WTC11 (cell line): Measurements from ENCODE around the gene DYRK1A. TPM values are rescaled to one million over a fixed set of nuclear protein-coding genes. Genes with fewer than 3 reads are reported as not detected.

Experiments used
- ATAC-seq: fragments of 200-7000 bp; cut with Tn5 transposase; 2 replicates; pipeline ENCODE4 v1.10.0; 2021; ENCODE audit warnings: mild to moderate bottlenecking, moderate library complexity
- CTCF ChIA-PET: fragments of 300-600 bp; sonication (Branson Sonifier 250); formaldehyde crosslinking; loops from one replicate; lab custom pipeline; 2021; ENCODE audit warnings: antibody characterized with exemption; lab: Charles Lee
- POLR2A ChIA-PET: fragments of 350-600 bp; sonication (Branson Sonifier 250); formaldehyde crosslinking; loops from one replicate; lab custom pipeline; 2021; ENCODE audit warnings: antibody characterized with exemption; lab: Charles Lee
- DNase-seq: peaks from one replicate; pipeline ENCODE4 v3.0.0; 2021; ENCODE audit warnings: low spot score
- H3K27ac Mint-ChIP-seq: 2 replicates; pipeline ENCODE4 v1.8.0; 2021; ENCODE audit warnings: mixed read lengths
- H3K27me3 Mint-ChIP-seq: 2 replicates; pipeline ENCODE4 v1.8.0; 2021; ENCODE audit warnings: low read depth, mild to moderate bottlenecking, moderate library complexity, mixed read lengths
- H3K36me3 Mint-ChIP-seq: 2 replicates; pipeline ENCODE4 v1.8.0; 2021; ENCODE audit warnings: mixed read lengths
- H3K4me1 Mint-ChIP-seq: 2 replicates; pipeline ENCODE4 v1.8.0; 2022; ENCODE audit warnings: mixed read lengths
- H3K4me3 Mint-ChIP-seq: 2 replicates; pipeline ENCODE4 v1.8.0; 2021; ENCODE audit warnings: mild to moderate bottlenecking, moderate library complexity, mixed read lengths
- H3K9me3 Mint-ChIP-seq: 2 replicates; pipeline ENCODE4 v1.8.0; 2021; ENCODE audit warnings: mixed read lengths
- ETV6 ChIP-seq: sonication (generic); formaldehyde crosslinking; IDR thresholded peaks from 2 replicates; pipeline ENCODE4 v1.8.1; 2022; ENCODE audit warnings: mild to moderate bottlenecking, missing genetic modification reagents
- FOXJ3 ChIP-seq: sonication (generic); formaldehyde crosslinking; IDR thresholded peaks from 2 replicates; pipeline ENCODE4 v1.9.0; 2021; ENCODE audit warnings: missing genetic modification reagents, mild to moderate bottlenecking, borderline replicate concordance
- MAX ChIP-seq: sonication (generic); formaldehyde crosslinking; IDR thresholded peaks from 2 replicates; pipeline ENCODE4 v1.8.0; 2022; ENCODE audit warnings: mild to moderate bottlenecking, missing genetic modification reagents
- MXD4 ChIP-seq: fragments of 250-450 bp; sonication (Bioruptor Pico); IDR thresholded peaks from 2 replicates; pipeline ENCODE4 v1.8.0; 2021; ENCODE audit warnings: mild to moderate bottlenecking, moderate library complexity, borderline replicate concordance
- NR1H2 ChIP-seq: sonication (generic); formaldehyde crosslinking; IDR thresholded peaks from 2 replicates; pipeline ENCODE4 v1.9.0; 2021; ENCODE audit warnings: mild to moderate bottlenecking, moderate library complexity, missing genetic modification reagents
- NR3C1 ChIP-seq: sonication (generic); formaldehyde crosslinking; conservative IDR thresholded peaks from 2 replicates; pipeline ENCODE4 v1.8.1; 2023; ENCODE audit warnings: low read depth, mild to moderate bottlenecking, missing genetic modification reagents
- OVOL2 ChIP-seq: fragments of 250-450 bp; sonication (Bioruptor Pico); IDR thresholded peaks from 2 replicates; pipeline ENCODE4 v1.9.0; 2021; ENCODE audit warnings: mild to moderate bottlenecking, borderline replicate concordance
- RORB ChIP-seq: fragments of 250-450 bp; sonication (Bioruptor Pico); IDR thresholded peaks from 2 replicates; pipeline ENCODE4 v1.9.0; 2021; ENCODE audit warnings: mild to moderate bottlenecking
- TCF7 ChIP-seq: sonication (generic); formaldehyde crosslinking; IDR thresholded peaks from 2 replicates; pipeline ENCODE4 v1.8.0; 2022; ENCODE audit warnings: mild to moderate bottlenecking, low read depth, missing genetic modification reagents, moderate library complexity
- TEAD4 ChIP-seq: sonication (generic); formaldehyde crosslinking; IDR thresholded peaks from 2 replicates; pipeline ENCODE4 v1.8.0; 2022; ENCODE audit warnings: mild to moderate bottlenecking, missing genetic modification reagents
- ZNF425 ChIP-seq: fragments of 250-450 bp; sonication (Bioruptor Pico); conservative IDR thresholded peaks from 2 replicates; pipeline ENCODE4 v1.9.0; 2021; ENCODE audit warnings: mild to moderate bottlenecking
- total RNA-seq: library from RNA; stranded (reverse); gene quantifications from 3 replicates; pipeline ENCODE4 v1.2.3, GENCODE V29; 2021
- TF ChIP-seq, protein P1 (sequence below): fragments of 250-450 bp; sonication (Bioruptor Pico); IDR thresholded peaks from 2 replicates; pipeline ENCODE4 v1.8.0; 2021; ENCODE audit warnings: mild to moderate bottlenecking
- TF ChIP-seq, protein P2 (sequence below): sonication (generic); formaldehyde crosslinking; IDR thresholded peaks from 2 replicates; pipeline ENCODE4 v1.8.0; 2022; ENCODE audit warnings: missing genetic modification reagents
- TF ChIP-seq, protein P3 (sequence below): sonication (generic); formaldehyde crosslinking; IDR thresholded peaks from 2 replicates; pipeline ENCODE4 v1.8.0; 2023; ENCODE audit warnings: mild to moderate bottlenecking, missing genetic modification reagents
- TF ChIP-seq, protein P4 (sequence below): sonication (generic); formaldehyde crosslinking; IDR thresholded peaks from 2 replicates; pipeline ENCODE4 v1.8.0; 2022; ENCODE audit warnings: mild to moderate bottlenecking, missing genetic modification reagents
- TF ChIP-seq, protein P5 (sequence below): fragments of 250-450 bp; sonication (Bioruptor Pico); IDR thresholded peaks from 2 replicates; pipeline ENCODE4 v1.9.0; 2021; ENCODE audit warnings: mild to moderate bottlenecking, borderline replicate concordance

The DYRK1A gene
- total RNA-seq, 1 experiment from 2014 or later = 56.5 TPM

- no peak for TF ChIP-seq OVOL2 (CRISPR knock-in tag)
- TF ChIP-seq FOXJ3 (CRISPR knock-in tag) = no peak
- TF ChIP-seq, all 79 proteins: peak for 0
Measured at GRCh38 chr21:37431243-37431642, 64.7 kb downstream of the DYRK1A start (continued).

DNA sequence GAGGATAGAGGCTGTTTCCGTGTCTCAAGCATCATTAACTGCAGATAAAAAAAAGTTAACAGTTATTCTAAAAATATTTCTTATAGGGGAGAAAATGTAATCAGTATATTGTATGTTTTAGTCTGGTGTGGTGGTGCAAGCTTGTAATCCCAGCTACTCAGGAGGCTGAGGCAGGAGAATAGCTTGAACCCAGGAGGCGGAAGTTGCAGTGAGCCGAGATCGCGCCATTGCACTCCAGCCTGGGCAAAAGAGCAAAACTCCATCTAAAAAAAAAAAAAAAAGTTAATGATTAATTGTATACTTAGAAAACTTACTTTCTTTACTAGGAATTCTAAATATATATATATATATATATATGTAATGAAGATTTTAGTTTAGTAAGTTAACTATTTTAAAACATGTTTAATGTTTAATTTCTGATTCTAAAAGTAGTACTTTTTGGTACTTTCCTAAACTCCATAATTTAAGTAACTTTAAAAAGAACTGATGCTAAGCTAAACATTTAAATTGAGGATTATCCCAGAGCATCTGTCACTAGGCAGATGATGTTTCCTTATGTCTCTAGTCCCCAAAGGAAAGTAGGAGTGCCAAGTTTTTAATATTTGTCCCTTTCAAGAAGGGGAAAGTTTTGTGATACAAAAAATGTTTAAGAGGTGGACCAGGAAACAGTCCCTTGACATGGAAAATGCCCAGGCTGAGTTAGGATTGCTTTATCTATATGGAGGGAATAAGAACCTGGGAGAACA lies 66.3 kb downstream of the DYRK1A start:
- peaks cover 59% of the 10 kb centered on the region for H3K4me1 Mint-ChIP-seq
- no peak overlapping the region for H3K4me3 Mint-ChIP-seq
- no peak for TF ChIP-seq RORB
- TF ChIP-seq NR3C1 (CRISPR knock-in tag) = no peak
- no peak for TF ChIP-seq ETV6
- TF ChIP-seq, protein P1, sequence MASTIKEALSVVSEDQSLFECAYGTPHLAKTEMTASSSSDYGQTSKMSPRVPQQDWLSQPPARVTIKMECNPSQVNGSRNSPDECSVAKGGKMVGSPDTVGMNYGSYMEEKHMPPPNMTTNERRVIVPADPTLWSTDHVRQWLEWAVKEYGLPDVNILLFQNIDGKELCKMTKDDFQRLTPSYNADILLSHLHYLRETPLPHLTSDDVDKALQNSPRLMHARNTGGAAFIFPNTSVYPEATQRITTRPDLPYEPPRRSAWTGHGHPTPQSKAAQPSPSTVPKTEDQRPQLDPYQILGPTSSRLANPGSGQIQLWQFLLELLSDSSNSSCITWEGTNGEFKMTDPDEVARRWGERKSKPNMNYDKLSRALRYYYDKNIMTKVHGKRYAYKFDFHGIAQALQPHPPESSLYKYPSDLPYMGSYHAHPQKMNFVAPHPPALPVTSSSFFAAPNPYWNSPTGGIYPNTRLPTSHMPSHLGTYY (CRISPR knock-in tag) = no peak
- TF ChIP-seq, protein P2, sequence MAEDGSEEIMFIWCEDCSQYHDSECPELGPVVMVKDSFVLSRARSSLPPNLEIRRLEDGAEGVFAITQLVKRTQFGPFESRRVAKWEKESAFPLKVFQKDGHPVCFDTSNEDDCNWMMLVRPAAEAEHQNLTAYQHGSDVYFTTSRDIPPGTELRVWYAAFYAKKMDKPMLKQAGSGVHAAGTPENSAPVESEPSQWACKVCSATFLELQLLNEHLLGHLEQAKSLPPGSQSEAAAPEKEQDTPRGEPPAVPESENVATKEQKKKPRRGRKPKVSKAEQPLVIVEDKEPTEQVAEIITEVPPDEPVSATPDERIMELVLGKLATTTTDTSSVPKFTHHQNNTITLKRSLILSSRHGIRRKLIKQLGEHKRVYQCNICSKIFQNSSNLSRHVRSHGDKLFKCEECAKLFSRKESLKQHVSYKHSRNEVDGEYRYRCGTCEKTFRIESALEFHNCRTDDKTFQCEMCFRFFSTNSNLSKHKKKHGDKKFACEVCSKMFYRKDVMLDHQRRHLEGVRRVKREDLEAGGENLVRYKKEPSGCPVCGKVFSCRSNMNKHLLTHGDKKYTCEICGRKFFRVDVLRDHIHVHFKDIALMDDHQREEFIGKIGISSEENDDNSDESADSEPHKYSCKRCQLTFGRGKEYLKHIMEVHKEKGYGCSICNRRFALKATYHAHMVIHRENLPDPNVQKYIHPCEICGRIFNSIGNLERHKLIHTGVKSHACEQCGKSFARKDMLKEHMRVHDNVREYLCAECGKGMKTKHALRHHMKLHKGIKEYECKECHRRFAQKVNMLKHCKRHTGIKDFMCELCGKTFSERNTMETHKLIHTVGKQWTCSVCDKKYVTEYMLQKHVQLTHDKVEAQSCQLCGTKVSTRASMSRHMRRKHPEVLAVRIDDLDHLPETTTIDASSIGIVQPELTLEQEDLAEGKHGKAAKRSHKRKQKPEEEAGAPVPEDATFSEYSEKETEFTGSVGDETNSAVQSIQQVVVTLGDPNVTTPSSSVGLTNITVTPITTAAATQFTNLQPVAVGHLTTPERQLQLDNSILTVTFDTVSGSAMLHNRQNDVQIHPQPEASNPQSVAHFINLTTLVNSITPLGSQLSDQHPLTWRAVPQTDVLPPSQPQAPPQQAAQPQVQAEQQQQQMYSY (CRISPR knock-in tag) = no peak
- no peak for TF ChIP-seq NR1H2 (CRISPR knock-in tag)
- no peak for TF ChIP-seq TEAD4 (CRISPR knock-in tag)
- no peak for TF ChIP-seq MAX (CRISPR knock-in tag)
- no peak for TF ChIP-seq ZNF425 (CRISPR knock-in tag)
- no peak for TF ChIP-seq MXD4 (CRISPR knock-in tag)
- no peak for TF ChIP-seq TCF7 (CRISPR knock-in tag)
- TF ChIP-seq, protein P3, sequence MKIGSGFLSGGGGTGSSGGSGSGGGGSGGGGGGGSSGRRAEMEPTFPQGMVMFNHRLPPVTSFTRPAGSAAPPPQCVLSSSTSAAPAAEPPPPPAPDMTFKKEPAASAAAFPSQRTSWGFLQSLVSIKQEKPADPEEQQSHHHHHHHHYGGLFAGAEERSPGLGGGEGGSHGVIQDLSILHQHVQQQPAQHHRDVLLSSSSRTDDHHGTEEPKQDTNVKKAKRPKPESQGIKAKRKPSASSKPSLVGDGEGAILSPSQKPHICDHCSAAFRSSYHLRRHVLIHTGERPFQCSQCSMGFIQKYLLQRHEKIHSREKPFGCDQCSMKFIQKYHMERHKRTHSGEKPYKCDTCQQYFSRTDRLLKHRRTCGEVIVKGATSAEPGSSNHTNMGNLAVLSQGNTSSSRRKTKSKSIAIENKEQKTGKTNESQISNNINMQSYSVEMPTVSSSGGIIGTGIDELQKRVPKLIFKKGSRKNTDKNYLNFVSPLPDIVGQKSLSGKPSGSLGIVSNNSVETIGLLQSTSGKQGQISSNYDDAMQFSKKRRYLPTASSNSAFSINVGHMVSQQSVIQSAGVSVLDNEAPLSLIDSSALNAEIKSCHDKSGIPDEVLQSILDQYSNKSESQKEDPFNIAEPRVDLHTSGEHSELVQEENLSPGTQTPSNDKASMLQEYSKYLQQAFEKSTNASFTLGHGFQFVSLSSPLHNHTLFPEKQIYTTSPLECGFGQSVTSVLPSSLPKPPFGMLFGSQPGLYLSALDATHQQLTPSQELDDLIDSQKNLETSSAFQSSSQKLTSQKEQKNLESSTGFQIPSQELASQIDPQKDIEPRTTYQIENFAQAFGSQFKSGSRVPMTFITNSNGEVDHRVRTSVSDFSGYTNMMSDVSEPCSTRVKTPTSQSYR = no peak
- TF ChIP-seq OVOL2 (CRISPR knock-in tag) = no peak
- TF ChIP-seq, protein P4, sequence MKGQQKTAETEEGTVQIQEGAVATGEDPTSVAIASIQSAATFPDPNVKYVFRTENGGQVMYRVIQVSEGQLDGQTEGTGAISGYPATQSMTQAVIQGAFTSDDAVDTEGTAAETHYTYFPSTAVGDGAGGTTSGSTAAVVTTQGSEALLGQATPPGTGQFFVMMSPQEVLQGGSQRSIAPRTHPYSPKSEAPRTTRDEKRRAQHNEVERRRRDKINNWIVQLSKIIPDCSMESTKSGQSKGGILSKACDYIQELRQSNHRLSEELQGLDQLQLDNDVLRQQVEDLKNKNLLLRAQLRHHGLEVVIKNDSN = no peak
- TF ChIP-seq, protein P5, sequence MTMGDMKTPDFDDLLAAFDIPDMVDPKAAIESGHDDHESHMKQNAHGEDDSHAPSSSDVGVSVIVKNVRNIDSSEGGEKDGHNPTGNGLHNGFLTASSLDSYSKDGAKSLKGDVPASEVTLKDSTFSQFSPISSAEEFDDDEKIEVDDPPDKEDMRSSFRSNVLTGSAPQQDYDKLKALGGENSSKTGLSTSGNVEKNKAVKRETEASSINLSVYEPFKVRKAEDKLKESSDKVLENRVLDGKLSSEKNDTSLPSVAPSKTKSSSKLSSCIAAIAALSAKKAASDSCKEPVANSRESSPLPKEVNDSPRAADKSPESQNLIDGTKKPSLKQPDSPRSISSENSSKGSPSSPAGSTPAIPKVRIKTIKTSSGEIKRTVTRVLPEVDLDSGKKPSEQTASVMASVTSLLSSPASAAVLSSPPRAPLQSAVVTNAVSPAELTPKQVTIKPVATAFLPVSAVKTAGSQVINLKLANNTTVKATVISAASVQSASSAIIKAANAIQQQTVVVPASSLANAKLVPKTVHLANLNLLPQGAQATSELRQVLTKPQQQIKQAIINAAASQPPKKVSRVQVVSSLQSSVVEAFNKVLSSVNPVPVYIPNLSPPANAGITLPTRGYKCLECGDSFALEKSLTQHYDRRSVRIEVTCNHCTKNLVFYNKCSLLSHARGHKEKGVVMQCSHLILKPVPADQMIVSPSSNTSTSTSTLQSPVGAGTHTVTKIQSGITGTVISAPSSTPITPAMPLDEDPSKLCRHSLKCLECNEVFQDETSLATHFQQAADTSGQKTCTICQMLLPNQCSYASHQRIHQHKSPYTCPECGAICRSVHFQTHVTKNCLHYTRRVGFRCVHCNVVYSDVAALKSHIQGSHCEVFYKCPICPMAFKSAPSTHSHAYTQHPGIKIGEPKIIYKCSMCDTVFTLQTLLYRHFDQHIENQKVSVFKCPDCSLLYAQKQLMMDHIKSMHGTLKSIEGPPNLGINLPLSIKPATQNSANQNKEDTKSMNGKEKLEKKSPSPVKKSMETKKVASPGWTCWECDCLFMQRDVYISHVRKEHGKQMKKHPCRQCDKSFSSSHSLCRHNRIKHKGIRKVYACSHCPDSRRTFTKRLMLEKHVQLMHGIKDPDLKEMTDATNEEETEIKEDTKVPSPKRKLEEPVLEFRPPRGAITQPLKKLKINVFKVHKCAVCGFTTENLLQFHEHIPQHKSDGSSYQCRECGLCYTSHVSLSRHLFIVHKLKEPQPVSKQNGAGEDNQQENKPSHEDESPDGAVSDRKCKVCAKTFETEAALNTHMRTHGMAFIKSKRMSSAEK (CRISPR knock-in tag) = no peak

More for the DNA sequence above, 66.3 kb downstream of the DYRK1A start:
- H3K27ac Mint-ChIP-seq = no peak overlapping the region; the same call in 1 of the 2 replicates
- H3K9me3 Mint-ChIP-seq = no peaks in the 10 kb centered on the region
- DNase-seq (no peak), ATAC-seq (no peak)
- ChIA-PET CTCF (interaction anchor here (0.6 kb wide), 1 partner anchor 160 kb away, joined by 3 read pairs; no protein-coding TSS in a partner anchor), POLR2A (no interaction called here)
- no peaks in the 10 kb centered on the region for H3K27me3 Mint-ChIP-seq
- no peaks in the 10 kb centered on the region for H3K36me3 Mint-ChIP-seq
